Upper lobe of left lung (tissue), 4 donors: ENCODE data around the gene SRRM3.

Source experiments
- CTCF ChIP-seq, 6 experiments: fragments of 450-650 bp in 4 of 6; fragments of 200-600 bp in 2 of 6; sonication (generic) in 2 of 6; IDR thresholded peaks; one replicate each; pipeline ENCODE4 v1.5.1; 2016 to 2019; ENCODE audit warnings: antibody characterized with exemption in 6 of 6
- POLR2AphosphoS5 ChIP-seq, 2 donors: sonication (generic); formaldehyde crosslinking; IDR thresholded peaks; one replicate each; pipeline ENCODE4 v1.5.1; 2017; ENCODE audit warnings: antibody characterized with exemption in 2 of 2

- TF ChIP-seq CTCF (IDR thresholded peaks at IDR 0.05) (no peak), POLR2AphosphoS5 (IDR thresholded peaks at IDR 0.05) (no peak)
Measured at GRCh38 chr7:76173566-76174205, 28.0 kb upstream of the SRRM3 start.
